HG03103 (cell line): Measurements from ENCODE around the gene RINT1.
"Not testable (repeated sequence)": the region's sequence is repeated elsewhere in the genome, so short reads cannot be mapped to it uniquely, and the experiment has no call there.

Experiments
- ATAC-seq: cut with Tn5 transposase; IDR thresholded peaks from one replicate; pipeline ENCODE4 v1.9.1; 2021; ENCODE audit warnings: low read depth; ENCODE audit not compliant: unreplicated experiment

Gene RINT1

GRCh38 chr7:105531792-105532671 lies at the start of gene RINT1:
Gene RINT1, plus strand, starts transcription at chr7:105532201. Its CDS starts 115 bp downstream, at chr7:105532316.
- ATAC-seq: peak; percentile 86

GRCh38 chr7:105487579-105488571 lies 44.1 kb upstream of the RINT1 start:
- no peak for ATAC-seq

- no peak for ATAC-seq
These were observed 42.6 kb upstream of the RINT1 start for GRCh38 chr7:105489409-105489808.

- no peak for ATAC-seq
These were observed 38.6 kb upstream of the RINT1 start for GRCh38 chr7:105493196-105493922.

GRCh38 chr7:105493923-105494315 lies 38.1 kb upstream of the RINT1 start:
- no peak for ATAC-seq

- no peak for ATAC-seq
These were observed 35.5 kb upstream of the RINT1 start for GRCh38 chr7:105496521-105496920.

GRCh38 chr7:105497016-105497415 lies 35.0 kb upstream of the RINT1 start:
- ATAC-seq: no peak

GRCh38 chr7:105502173-105502572 lies 29.8 kb upstream of the RINT1 start:
- no peak for ATAC-seq

- no peak for ATAC-seq
These were observed 19.6 kb upstream of the RINT1 start for GRCh38 chr7:105512415-105512814.

- ATAC-seq: no peak
These were observed 19.0 kb upstream of the RINT1 start for GRCh38 chr7:105512926-105513526.

GRCh38 chr7:105515610-105516009 lies 16.4 kb upstream of the RINT1 start:
- ATAC-seq: not testable (repeated sequence)

- ATAC-seq: no peak
These were observed 12.6 kb upstream of the RINT1 start for GRCh38 chr7:105519353-105519752.

GRCh38 chr7:105520620-105521019 lies 11.4 kb upstream of the RINT1 start:
- not testable (repeated sequence) for ATAC-seq

GRCh38 chr7:105521027-105521716 lies 10.8 kb upstream of the RINT1 start:
- peak; percentile 33 for ATAC-seq

GRCh38 chr7:105521717-105522463 lies 10.1 kb upstream of the RINT1 start, which contains the start of gene PUS7:
Gene PUS7, minus strand, starts transcription at chr7:105522271. Its CDS starts 13,759 bp downstream, at chr7:105508512.
- ATAC-seq: peak; percentile 79

GRCh38 chr7:105524423-105524822 lies 7.6 kb upstream of the RINT1 start:
- ATAC-seq: not testable (repeated sequence)

- no peak for ATAC-seq
These were observed 7.2 kb upstream of the RINT1 start for GRCh38 chr7:105524840-105525239.

- ATAC-seq: not testable (repeated sequence)
These were observed 4.3 kb upstream of the RINT1 start for GRCh38 chr7:105527737-105528136.

- no peak for ATAC-seq
These were observed 1.9 kb upstream of the RINT1 start for GRCh38 chr7:105530126-105530525.
